IPS-20b (cell line): ENCODE measurements around the gene CD80.

Experiments
- H3K27ac ChIP-seq: one replicate; pipeline ENCODE4 v1.5.1; 2013; ENCODE audit warnings: low read length
- H3K27me3 ChIP-seq: 2 replicates; pipeline ENCODE4 v1.6.1; 2013; ENCODE audit warnings: mild to moderate bottlenecking, low read length, inconsistent platforms; ENCODE audit not compliant: insufficient read depth
- H3K36me3 ChIP-seq: 2 replicates; pipeline ENCODE4 v1.6.1; 2013; ENCODE audit warnings: low read depth, mild to moderate bottlenecking, inconsistent platforms, low read length, moderate library complexity; ENCODE audit not compliant: insufficient read depth
- H3K4me1 ChIP-seq: 2 replicates; pipeline ENCODE4 v1.6.1; 2013; ENCODE audit warnings: mild to moderate bottlenecking, control low read depth, inconsistent platforms, low read length, moderate library complexity; ENCODE audit not compliant: insufficient read depth
- H3K4me3 ChIP-seq: 2 replicates; pipeline ENCODE4 v1.5.1; 2013; ENCODE audit warnings: mild to moderate bottlenecking, low read length, inconsistent platforms
- H3K9ac ChIP-seq: 2 replicates; pipeline ENCODE4 v1.6.1; 2013; ENCODE audit warnings: low read depth, mild to moderate bottlenecking, inconsistent platforms, low read length, moderate library complexity
- H3K9me3 ChIP-seq: 2 replicates; pipeline ENCODE4 v1.6.1; 2013; ENCODE audit warnings: mild to moderate bottlenecking, low read depth, low read length, inconsistent platforms; ENCODE audit not compliant: insufficient read depth

Gene CD80

DNA sequence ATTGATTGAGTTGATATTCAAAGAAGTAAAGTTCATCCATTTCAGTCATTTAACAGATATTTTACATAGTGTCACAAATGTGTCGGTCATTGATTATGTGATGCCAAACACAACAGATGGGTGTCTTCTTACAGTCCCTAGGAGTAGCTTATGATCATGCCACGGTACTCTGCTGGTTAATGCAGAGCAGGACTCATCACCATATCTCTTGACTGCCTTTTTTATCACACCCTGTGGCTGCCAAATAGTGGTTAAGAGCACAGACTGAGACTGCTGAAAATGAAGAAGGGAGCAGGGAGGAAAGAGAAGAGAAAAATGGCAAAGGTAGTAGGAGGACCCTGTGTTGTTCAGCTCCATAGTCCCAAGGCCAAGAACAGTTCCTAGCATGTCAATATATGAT lies 73.9 kb downstream of the CD80 start:
- Histone ChIP-seq H3K27ac (no peak overlapping the region), H3K9me3 (no peaks in the 10 kb centered on the region), H3K4me1 (no peaks in the 10 kb centered on the region), H3K36me3 (peaks cover 62% of the 10 kb centered on the region), H3K27me3 (no peaks in the 10 kb centered on the region), H3K9ac (no peak overlapping the region), H3K4me3 (no peak overlapping the region)

- peaks cover 60% of the 10 kb centered on the region for H3K36me3 ChIP-seq
- no peaks in the 10 kb centered on the region for H3K27me3 ChIP-seq
- H3K9me3 ChIP-seq, result no peaks in the 10 kb centered on the region
- H3K4me3 ChIP-seq, result no peak overlapping the region
- H3K27ac ChIP-seq, result no peak overlapping the region
- H3K4me1 ChIP-seq, result no peaks in the 10 kb centered on the region
- H3K9ac ChIP-seq, result no peak overlapping the region
These were observed 76.3 kb downstream of the CD80 start for GRCh38 chr3:119483101-119483500.

DNA sequence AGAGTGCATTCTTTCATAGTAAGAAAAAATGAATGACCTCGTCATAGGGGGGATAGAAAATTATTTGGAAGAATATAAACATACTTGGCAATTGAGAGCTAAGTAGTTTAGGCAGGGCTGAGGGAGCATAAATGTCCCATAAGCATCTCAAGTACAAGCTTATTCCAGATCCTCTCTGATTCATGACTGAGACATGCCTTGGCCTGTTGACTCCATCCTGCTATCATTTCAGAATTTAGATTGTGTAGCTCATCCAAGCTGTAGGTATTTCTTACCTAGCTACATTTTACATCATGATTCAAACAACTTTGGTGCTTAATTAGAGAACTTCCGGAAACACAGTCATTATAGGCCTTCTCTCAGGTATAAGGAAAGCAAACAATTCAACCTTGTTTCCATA lies 78.3 kb downstream of the CD80 start:
- H3K27me3 ChIP-seq, result no peaks in the 10 kb centered on the region
- H3K4me3 ChIP-seq, result no peak overlapping the region
- no peaks in the 10 kb centered on the region for H3K4me1 ChIP-seq
- H3K9me3 ChIP-seq, result no peaks in the 10 kb centered on the region
- H3K36me3 ChIP-seq, result peaks cover 59% of the 10 kb centered on the region
- H3K9ac ChIP-seq, result no peak overlapping the region
- H3K27ac ChIP-seq, result no peak overlapping the region
